ENCODE results near the gene RRP36.
A peak's percentile ranks its signal among the peaks of the same experiment; 100 is the strongest.

Gene RRP36

DNA sequence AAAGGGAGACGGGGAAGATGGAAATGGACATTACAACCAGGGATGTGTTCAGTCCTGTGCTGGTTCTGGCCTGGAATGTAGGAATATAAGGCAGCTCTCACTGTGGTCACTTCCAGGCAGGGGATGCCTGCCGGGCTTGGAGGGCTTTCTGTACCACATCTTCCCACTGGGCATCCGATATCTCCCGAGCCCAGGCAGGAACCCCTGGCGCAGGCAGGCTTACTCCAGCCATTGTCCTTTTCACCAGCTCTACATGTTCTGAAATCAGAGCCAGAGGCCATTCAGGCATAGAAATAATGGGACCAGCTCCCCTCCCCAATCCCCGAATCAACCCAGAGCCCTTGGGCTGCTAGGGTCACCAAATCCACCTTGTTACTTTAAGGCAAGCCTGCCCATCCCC is 9.1 kb upstream of the RRP36 start:
- Histone ChIP-seq H3K27ac (replicated peaks; ENCODE audit: low read length) (no peak overlapping the region), H3K4me2 (ENCODE audit: insufficient read depth, low read length, poor library complexity, severe bottlenecking) (no peak overlapping the region), H3K27me3 (ENCODE audit: control insufficient read depth in 3 of 3, insufficient read depth in 3 of 3, low read depth in 1 of 3, low read length in 3 of 3) (no peaks in the 10 kb centered on the region), H2BK120ac (ENCODE audit: low read depth, low read length) (no peak overlapping the region), H3K9me3 (replicated peaks in 1 of 2; ENCODE audit: control insufficient read depth in 2 of 2, insufficient read depth in 1 of 2, low read depth in 1 of 2, low read length in 2 of 2) (no peaks in the 10 kb centered on the region), H3K4me3 (ENCODE audit: low read length in 2 of 2) (peak overlapping the region in 1 of 2 donors; percentile 97), H4K91ac (ENCODE audit: low read depth, low read length, poor library complexity) (no peak overlapping the region), H3K14ac (ENCODE audit: low read length) (no peak overlapping the region), H2AFZ (ENCODE audit: low read length) (no peak overlapping the region), H3K9ac (ENCODE audit: low read depth, low read length, poor library complexity) (no peak overlapping the region), H3K4ac (ENCODE audit: low read length) (no peak overlapping the region), H3K4me1 (ENCODE audit: control insufficient read depth in 2 of 2, insufficient read depth in 1 of 2, low read depth in 1 of 2, low read length in 2 of 2) (peaks cover 3 to 12% of the 10 kb centered on the region in 2 donors), H3K18ac (ENCODE audit: low read length) (no peak overlapping the region), H2BK15ac (ENCODE audit: low read length) (no peak overlapping the region), H2AK5ac (ENCODE audit: low read depth, low read length) (no peak overlapping the region), H4K8ac (ENCODE audit: low read depth, low read length) (no peak overlapping the region), H3K79me1 (ENCODE audit: low read depth, low read length) (peaks cover 21% of the 10 kb centered on the region), H3K36me3 (replicated peaks in 1 of 2; ENCODE audit: control insufficient read depth in 2 of 2, insufficient read depth in 2 of 2, low read length in 2 of 2) (peaks cover 50 to 72% of the 10 kb centered on the region in 2 donors), H3K23ac (ENCODE audit: low read depth, low read length, poor library complexity) (no peak overlapping the region), H2BK12ac (ENCODE audit: low read length) (no peak overlapping the region), H2BK5ac (ENCODE audit: low read length) (no peak overlapping the region)
- no peak for DNase-seq (ENCODE audit: low spot score)
- WGBS, 2 donors (ENCODE audit: extremely low coverage in 2 of 2, insufficient read length in 2 of 2, insufficient replicate concordance in 1 of 2) = no CpG with 5 or more reads among the region's 6 CpGs

DNA sequence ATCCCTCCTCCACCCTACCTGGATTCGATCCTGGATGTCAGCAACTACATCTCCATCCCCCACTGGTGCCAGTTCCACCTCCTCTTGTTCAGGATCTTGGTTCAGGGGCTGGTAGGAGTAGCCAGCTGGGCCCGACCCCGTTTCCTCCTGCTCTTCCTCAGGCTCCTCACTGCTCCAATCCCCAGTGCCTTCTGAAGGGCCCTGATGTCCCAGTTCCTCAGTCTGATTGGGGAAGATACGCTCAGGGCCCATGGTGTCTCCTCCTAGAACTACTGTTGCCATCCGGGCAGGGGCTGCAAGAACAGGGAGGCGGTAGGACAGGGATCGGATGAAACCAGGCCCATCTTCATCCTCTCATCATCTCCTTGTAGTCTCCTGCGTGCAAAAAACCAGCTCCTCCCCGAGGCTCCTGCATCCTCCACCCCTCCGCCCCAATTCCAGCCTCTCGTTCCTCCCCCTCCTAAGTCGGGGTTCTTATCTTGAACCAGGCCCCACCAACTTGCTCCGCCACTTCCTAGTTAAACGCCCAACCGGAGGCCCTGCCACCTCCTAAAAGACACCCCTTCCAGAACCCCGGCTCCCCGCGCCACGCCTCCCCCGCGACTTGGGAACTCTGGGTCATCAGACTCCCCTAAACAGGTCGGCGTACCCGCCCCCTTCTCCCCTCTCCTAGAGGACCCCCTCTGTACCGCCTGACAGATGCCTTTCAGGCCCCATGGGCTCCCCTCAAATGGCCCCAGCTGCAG is 8.2 kb upstream of the RRP36 start:
- WGBS, 2 donors (ENCODE audit: extremely low coverage in 2 of 2, insufficient read length in 2 of 2, insufficient replicate concordance in 1 of 2) = no CpG with 5 or more reads among the region's 25 CpGs

DNA sequence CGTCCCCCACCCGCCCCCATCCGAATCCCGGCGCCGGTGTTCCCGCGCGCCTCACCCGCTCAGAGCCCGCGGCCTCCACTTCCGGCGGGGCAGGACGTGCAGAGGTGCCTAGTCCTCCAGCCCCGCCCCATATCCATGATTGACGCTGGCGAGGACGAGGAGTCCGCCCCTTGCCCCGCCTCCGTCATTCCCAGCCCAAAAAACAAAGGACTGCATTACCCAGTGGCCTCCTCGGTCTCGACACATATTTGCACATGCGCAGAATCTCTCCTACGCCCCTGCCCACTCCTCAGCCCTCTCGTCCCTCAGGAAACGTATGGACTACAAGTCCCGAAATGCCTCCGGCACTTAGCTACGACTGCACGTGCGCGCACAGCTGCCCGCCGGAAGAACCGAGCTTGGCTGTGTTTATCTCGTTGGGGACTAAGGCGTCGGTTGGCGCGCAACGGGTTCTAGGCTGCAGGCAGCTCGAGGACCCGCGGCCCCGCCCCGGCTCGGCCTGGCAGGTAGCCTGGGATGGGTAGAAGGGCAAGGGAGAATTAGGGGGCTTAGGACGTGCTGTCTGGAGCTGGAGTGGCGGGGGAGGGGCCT is 7.5 kb upstream of the RRP36 start, which contains the start of the genes KLHDC3 and MEA1:
TSS of gene KLHDC3 (plus strand) at position 407 of the 591 bp plus-strand sequence. CDS start 2,944 bp downstream, outside the sequence.
TSS of gene MEA1 (minus strand) at position 104 of the 591 bp plus-strand sequence. CDS start 133 bp downstream, outside the sequence.
- Histone ChIP-seq H3K9ac (ENCODE audit: low read depth, low read length, poor library complexity) (peak within 1 kb of the TSS; percentile 97), H3K4me1 (ENCODE audit: control insufficient read depth in 2 of 2, insufficient read depth in 1 of 2, low read depth in 1 of 2, low read length in 2 of 2) (peaks cover 3 to 12% of the 10 kb centered on the region in 2 donors), H4K91ac (ENCODE audit: low read depth, low read length, poor library complexity) (no peak within 1 kb of the TSS), H3K27ac (replicated peaks; ENCODE audit: low read length) (peak within 1 kb of the TSS; percentile 69), H2AK5ac (ENCODE audit: low read depth, low read length) (peak within 1 kb of the TSS; percentile 47), H3K79me1 (ENCODE audit: low read depth, low read length) (peaks cover 21% of the 10 kb centered on the region), H2BK5ac (ENCODE audit: low read length) (peak within 1 kb of the TSS; percentile 85), H2BK120ac (ENCODE audit: low read depth, low read length) (no peak within 1 kb of the TSS), H2AFZ (ENCODE audit: low read length) (peak within 1 kb of the TSS; percentile 91), H3K4ac (ENCODE audit: low read length) (no peak within 1 kb of the TSS), H3K23ac (ENCODE audit: low read depth, low read length, poor library complexity) (peak within 1 kb of the TSS; percentile 22), H3K27me3 (ENCODE audit: control insufficient read depth in 3 of 3, insufficient read depth in 3 of 3, low read depth in 1 of 3, low read length in 3 of 3) (no peaks in the 10 kb centered on the region), H3K18ac (ENCODE audit: low read length) (peak within 1 kb of the TSS; percentile 87), H3K4me3 (ENCODE audit: low read length in 2 of 2) (peak within 1 kb of the TSS; percentile 94 to 97), H3K9me3 (replicated peaks in 1 of 2; ENCODE audit: control insufficient read depth in 2 of 2, insufficient read depth in 1 of 2, low read depth in 1 of 2, low read length in 2 of 2) (no peaks in the 10 kb centered on the region), H3K36me3 (replicated peaks in 1 of 2; ENCODE audit: control insufficient read depth in 2 of 2, insufficient read depth in 2 of 2, low read length in 2 of 2) (peaks cover 48 to 72% of the 10 kb centered on the region in 2 donors), H3K4me2 (ENCODE audit: insufficient read depth, low read length, poor library complexity, severe bottlenecking) (peak within 1 kb of the TSS; percentile 94), H4K8ac (ENCODE audit: low read depth, low read length) (no peak within 1 kb of the TSS), H3K14ac (ENCODE audit: low read length) (peak within 1 kb of the TSS; percentile 82), H2BK15ac (ENCODE audit: low read length) (no peak within 1 kb of the TSS), H2BK12ac (ENCODE audit: low read length) (no peak within 1 kb of the TSS)
- WGBS, 2 donors (ENCODE audit: extremely low coverage in 2 of 2, insufficient read length in 2 of 2, insufficient replicate concordance in 1 of 2) = no CpG with 5 or more reads among the region's 51 CpGs
- peak; percentile 99 for DNase-seq (ENCODE audit: low spot score)

More for the DNA sequence above, 8.2 kb upstream of the RRP36 start:
- Histone ChIP-seq H3K18ac (ENCODE audit: low read length) (peak overlapping the region; percentile 81), H3K27ac (replicated peaks; ENCODE audit: low read length) (no peak overlapping the region), H4K91ac (ENCODE audit: low read depth, low read length, poor library complexity) (no peak overlapping the region), H2BK120ac (ENCODE audit: low read depth, low read length) (no peak overlapping the region), H2AK5ac (ENCODE audit: low read depth, low read length) (no peak overlapping the region), H2AFZ (ENCODE audit: low read length) (peak overlapping the region; percentile 86), H3K36me3 (replicated peaks in 1 of 2; ENCODE audit: control insufficient read depth in 2 of 2, insufficient read depth in 2 of 2, low read length in 2 of 2) (peaks cover 49 to 72% of the 10 kb centered on the region in 2 donors), H2BK5ac (ENCODE audit: low read length) (peak overlapping the region; percentile 8), H2BK12ac (ENCODE audit: low read length) (no peak overlapping the region), H3K14ac (ENCODE audit: low read length) (no peak overlapping the region), H3K9ac (ENCODE audit: low read depth, low read length, poor library complexity) (peak overlapping the region; percentile 71), H3K23ac (ENCODE audit: low read depth, low read length, poor library complexity) (peak overlapping the region; percentile 22), H4K8ac (ENCODE audit: low read depth, low read length) (no peak overlapping the region), H3K4me2 (ENCODE audit: insufficient read depth, low read length, poor library complexity, severe bottlenecking) (peak overlapping the region; percentile 94), H3K4me3 (ENCODE audit: low read length in 2 of 2) (peak overlapping the region; percentile 86 to 97), H2BK15ac (ENCODE audit: low read length) (no peak overlapping the region), H3K9me3 (replicated peaks in 1 of 2; ENCODE audit: control insufficient read depth in 2 of 2, insufficient read depth in 1 of 2, low read depth in 1 of 2, low read length in 2 of 2) (no peaks in the 10 kb centered on the region), H3K4me1 (ENCODE audit: control insufficient read depth in 2 of 2, insufficient read depth in 1 of 2, low read depth in 1 of 2, low read length in 2 of 2) (peaks cover 3 to 12% of the 10 kb centered on the region in 2 donors), H3K27me3 (ENCODE audit: control insufficient read depth in 3 of 3, insufficient read depth in 3 of 3, low read depth in 1 of 3, low read length in 3 of 3) (no peaks in the 10 kb centered on the region), H3K79me1 (ENCODE audit: low read depth, low read length) (peaks cover 21% of the 10 kb centered on the region), H3K4ac (ENCODE audit: low read length) (no peak overlapping the region)
- no peak for DNase-seq (ENCODE audit: low spot score)

DNA sequence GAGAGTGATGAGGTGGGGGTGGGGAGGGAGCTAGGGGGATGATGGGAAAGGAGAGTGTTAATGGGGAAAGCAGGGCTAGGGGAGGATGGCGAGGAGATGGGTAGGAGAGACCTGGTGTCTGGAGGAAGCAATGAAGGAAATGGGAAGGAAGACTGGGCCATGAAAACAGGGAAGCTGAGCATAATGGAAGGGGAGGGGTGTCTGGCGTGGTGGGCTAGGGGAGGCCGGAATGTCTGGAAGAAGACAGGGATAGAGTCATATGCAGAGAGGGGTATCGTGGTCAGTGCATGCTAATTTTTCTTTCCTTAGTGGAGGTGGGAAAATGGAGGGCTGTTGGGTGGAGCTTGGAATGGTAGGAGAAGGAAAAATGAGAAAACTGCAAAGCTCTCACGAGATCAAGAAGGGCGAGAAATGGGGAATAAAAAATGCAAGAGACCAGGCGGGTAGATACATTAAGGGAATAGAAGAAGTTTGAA is 7.0 kb upstream of the RRP36 start:
- H4K91ac ChIP-seq (ENCODE audit: low read depth, low read length, poor library complexity) = no peak overlapping the region
- H2BK15ac ChIP-seq (ENCODE audit: low read length) = no peak overlapping the region
- DNase-seq (ENCODE audit: low spot score) = no peak
- peak overlapping the region; percentile 82 for H3K14ac ChIP-seq (ENCODE audit: low read length)
- peak overlapping the region; percentile 87 for H3K18ac ChIP-seq (ENCODE audit: low read length)
- H3K23ac ChIP-seq (ENCODE audit: low read depth, low read length, poor library complexity) = no peak overlapping the region
- H2AK5ac ChIP-seq (ENCODE audit: low read depth, low read length) = peak overlapping the region; percentile 47
- peak overlapping the region; percentile 85 for H2BK5ac ChIP-seq (ENCODE audit: low read length)
- H2AFZ ChIP-seq (ENCODE audit: low read length) = peak overlapping the region; percentile 91
- peak overlapping the region; percentile 49 for H3K27ac ChIP-seq (replicated peaks; ENCODE audit: low read length)
- H3K27me3 ChIP-seq (ENCODE audit: control insufficient read depth in 3 of 3, insufficient read depth in 3 of 3, low read depth in 1 of 3, low read length in 3 of 3) = no peaks in the 10 kb centered on the region
- H2BK12ac ChIP-seq (ENCODE audit: low read length) = no peak overlapping the region
- H3K4me1 ChIP-seq (ENCODE audit: control insufficient read depth in 2 of 2, insufficient read depth in 1 of 2, low read depth in 1 of 2, low read length in 2 of 2) = peaks cover 3 to 12% of the 10 kb centered on the region in 2 donors
- H2BK120ac ChIP-seq (ENCODE audit: low read depth, low read length) = no peak overlapping the region
- H3K9ac ChIP-seq (ENCODE audit: low read depth, low read length, poor library complexity) = peak overlapping the region; percentile 97
- peaks cover 45 to 72% of the 10 kb centered on the region in 2 donors for H3K36me3 ChIP-seq (replicated peaks in 1 of 2; ENCODE audit: control insufficient read depth in 2 of 2, insufficient read depth in 2 of 2, low read length in 2 of 2)
- no CpG with 5 or more reads among the region's 7 CpGs for WGBS, 2 donors (ENCODE audit: extremely low coverage in 2 of 2, insufficient read length in 2 of 2, insufficient replicate concordance in 1 of 2)
- peak overlapping the region; percentile 94 to 97 for H3K4me3 ChIP-seq (ENCODE audit: low read length in 2 of 2)
- peak overlapping the region; percentile 71 for H3K4me2 ChIP-seq (ENCODE audit: insufficient read depth, low read length, poor library complexity, severe bottlenecking)
- H3K9me3 ChIP-seq (replicated peaks in 1 of 2; ENCODE audit: control insufficient read depth in 2 of 2, insufficient read depth in 1 of 2, low read depth in 1 of 2, low read length in 2 of 2) = no peaks in the 10 kb centered on the region
- H3K79me1 ChIP-seq (ENCODE audit: low read depth, low read length) = peaks cover 21% of the 10 kb centered on the region
- no peak overlapping the region for H3K4ac ChIP-seq (ENCODE audit: low read length)
- no peak overlapping the region for H4K8ac ChIP-seq (ENCODE audit: low read depth, low read length)
